Stimulated activated CD8-positive, alpha-beta memory T cell treated with anti-CD3 and anti-CD28 coated beads, Interleukin-15, amount 100 ng/mL, for 24 hours (primary cell): ENCODE measurements around the gene PDGFA.

Experiments
- DNase-seq: peaks from one replicate; pipeline ENCODE4 v3.0.0-alpha.2; 2020; ENCODE audit warnings: low read depth

The PDGFA gene

GRCh38 chr7:489876-490275 lies 29.8 kb downstream of the PDGFA start:
- no peak for DNase-seq

DNA sequence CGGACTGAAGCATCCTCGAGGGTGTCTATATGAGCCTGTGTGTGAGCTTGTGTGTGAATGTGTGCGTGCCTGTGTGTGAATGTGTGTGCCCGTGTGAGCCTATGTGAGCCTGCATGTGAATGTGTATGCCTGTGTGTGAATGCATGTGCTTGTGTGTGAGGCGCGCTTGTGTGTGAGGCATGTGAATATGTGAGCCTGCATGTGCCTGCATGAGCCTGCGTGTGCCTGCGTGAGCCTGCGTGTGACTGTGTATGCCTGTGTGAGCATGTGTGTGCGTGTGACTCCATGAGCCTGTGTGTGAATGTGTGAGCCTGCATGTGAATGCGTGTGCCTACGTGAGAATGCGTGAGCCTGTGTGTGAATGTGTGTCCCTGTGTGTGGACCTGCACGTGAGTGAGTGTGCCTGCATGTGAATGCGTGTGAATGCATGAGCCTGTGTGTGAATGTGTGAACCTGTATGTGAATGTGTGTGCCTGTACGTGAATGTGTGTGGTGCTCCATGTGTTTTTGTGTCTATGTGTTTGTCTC lies 33.4 kb downstream of the PDGFA start:
- DNase-seq = no peak

GRCh38 chr7:485188-486081 lies 34.2 kb downstream of the PDGFA start:
- DNase-seq = no peak

DNA sequence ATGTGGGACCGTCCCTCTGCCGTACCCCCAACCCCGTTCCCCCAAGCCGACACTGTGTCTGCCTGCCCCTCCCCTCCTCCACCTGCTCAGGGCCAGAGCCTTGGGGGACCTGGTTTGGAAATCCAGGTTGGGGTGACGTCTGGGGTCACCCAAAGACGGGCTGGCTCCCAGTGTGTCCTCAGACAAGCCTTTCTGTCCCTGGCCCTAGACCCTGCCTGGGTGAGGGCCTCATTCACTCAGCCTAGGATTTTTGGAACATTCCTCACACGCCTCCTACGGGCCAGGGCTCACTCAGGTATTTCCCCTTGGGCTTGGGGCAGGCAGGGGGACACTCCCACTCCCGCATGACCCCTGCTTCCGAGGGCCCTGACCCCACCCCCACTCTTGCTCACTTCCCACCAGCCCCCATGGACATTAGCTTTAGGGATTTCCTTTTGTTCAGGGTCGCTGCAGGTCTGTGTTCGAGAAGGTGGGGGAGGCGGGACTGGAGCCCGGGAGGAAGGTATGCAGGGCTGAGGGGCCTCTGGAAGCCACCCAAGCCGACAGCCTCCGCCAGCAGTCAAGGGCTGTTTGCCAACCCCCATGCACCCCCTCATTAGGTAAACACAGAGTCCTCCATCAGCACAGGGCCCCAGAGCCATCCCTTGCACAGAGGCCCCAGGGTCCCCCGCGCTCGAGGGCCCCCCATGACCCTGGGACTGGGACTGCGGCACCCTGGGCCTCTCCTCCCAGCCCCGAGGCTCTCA lies 35.1 kb downstream of the PDGFA start:
- no peak for DNase-seq

DNA sequence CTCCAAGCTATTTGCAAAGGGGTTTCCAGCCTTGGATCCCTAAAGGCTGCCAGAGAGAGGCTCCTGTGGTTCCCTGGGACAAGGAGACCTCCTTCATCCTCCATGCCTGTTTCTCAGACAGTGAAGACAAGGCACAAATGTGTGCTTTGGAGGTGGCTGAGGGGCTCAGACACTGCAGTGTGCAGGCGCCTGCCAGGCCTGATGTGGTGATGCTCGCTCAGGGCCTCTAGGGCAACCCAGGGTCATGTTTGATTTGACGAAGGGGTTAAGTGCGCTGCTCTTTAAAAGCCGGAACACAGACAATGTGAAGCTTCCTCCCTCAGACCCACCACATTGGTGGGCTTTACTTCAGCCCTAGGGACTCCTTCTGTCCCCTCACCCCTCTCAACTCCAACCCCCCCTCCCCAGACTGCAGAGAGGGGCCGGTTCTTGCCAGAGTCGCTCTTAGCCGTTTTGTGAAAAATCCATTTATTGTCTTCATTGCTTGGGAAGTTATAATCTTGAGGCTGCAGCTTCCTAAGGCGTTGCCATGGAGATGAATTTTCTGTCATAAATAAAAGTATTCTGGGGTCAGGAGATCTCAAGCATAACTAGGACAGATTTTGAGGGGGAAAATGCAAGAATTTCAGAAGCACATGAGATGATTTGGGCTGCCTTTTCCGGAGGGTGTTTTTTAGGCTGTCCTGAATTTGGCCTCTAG lies 35.8 kb downstream of the PDGFA start:
- DNase-seq = no peak

GRCh38 chr7:482521-483083 lies 37.0 kb downstream of the PDGFA start:
- no peak for DNase-seq

- no peak for DNase-seq
These were observed 38.3 kb downstream of the PDGFA start for GRCh38 chr7:481219-481930.

GRCh38 chr7:480531-481218 lies 39.0 kb downstream of the PDGFA start:
- DNase-seq = no peak

DNA sequence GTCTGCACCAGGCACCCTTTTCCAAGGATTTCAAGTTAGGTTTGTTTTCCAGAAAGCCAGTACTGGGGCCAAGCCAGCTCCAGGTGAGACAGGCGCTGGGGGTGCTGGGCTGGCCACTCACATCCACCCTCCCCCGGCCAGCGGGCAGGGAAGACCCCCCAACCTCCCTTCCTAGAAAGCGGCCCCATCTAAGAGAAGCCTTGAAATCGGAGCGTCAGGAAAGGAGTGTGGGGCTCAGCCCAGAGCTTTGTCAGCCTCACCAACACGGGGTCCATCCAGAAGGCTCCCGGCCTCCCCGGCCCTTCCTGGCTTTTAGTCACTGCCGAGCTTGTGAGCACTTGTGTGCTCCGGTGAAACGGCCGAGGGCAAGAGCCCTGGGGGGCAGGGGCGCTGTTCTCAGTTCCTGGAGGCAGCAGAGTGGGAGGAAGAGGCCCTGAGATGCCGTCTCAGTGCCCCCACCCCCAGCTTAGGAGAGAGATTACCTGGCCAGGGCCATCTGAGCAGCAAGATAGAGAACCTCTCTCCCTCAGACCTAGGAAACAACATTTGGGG lies 39.6 kb downstream of the PDGFA start:
- no peak for DNase-seq

- no peak for DNase-seq
These were observed 40.3 kb downstream of the PDGFA start for GRCh38 chr7:479115-479947.

DNA sequence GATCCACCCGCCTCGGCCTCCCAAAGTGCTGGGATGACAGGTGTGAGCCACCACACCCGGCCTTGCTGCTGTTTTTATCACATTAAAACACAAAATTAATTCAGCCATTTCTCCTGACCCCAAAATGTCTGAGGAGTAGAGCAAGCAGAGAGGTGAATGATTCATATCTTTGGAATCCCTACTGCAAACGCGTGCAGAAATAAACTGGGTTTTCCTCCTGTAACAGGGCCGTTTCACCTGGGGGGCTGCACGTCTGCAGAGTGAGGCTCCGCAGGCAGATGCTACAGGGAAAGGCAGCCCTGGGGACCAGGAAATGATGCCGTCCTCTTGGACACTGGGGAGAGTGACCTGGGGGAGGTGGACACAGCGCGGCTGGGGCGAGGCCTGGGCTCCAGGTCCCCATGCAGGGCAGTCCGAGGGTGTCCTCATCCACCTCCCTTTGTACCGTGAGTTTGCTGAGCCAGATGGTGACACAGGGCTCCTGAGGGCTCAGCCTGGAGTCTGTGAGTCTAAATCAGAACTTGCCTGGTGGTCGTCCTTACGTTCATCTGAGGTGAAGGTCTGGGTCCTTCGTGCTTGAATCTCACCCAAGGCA lies 41.9 kb downstream of the PDGFA start:
- DNase-seq = no peak

- no peak for DNase-seq
These were observed 42.8 kb downstream of the PDGFA start for GRCh38 chr7:476736-477360.

DNA sequence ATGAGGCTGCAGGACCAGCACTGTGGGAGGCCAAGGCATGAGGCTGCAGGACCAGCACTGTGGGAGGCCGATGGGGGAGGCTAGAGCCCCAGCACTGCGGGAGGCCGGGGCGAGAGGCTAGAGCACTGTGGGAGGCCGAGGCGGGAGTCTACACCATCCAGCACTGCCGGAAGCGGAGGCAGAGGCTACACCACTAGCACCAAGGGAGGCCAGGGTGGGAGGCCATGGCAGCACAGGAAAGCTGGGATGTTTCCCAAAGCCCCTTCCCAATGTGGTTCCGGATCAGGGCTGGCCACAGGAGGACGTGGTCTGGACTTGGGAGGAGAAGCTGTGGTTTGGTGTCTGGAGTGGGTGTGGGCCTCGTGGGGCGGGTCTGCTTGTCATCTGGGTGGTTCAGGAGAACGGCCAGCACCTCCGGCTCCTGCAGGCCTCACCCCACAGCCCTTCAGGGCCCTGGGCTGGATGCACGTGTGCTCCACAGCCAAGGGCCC lies 43.6 kb downstream of the PDGFA start:
- no peak for DNase-seq

DNA sequence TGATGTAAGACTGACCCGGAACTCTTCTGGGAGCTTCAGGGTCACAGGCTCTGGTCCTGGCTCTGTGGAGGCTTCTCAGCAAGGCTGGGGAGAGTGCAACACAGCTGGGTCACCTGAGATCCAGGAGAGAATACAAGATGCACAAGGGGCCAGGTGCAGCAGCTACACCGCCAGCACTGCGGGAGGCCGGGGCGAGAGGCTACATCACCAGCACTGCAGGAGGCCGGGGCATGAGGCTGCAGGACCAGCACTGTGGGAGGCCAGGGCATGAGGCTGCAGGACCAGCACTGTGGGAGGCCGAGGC lies 44.3 kb downstream of the PDGFA start:
- DNase-seq = no peak

DNA sequence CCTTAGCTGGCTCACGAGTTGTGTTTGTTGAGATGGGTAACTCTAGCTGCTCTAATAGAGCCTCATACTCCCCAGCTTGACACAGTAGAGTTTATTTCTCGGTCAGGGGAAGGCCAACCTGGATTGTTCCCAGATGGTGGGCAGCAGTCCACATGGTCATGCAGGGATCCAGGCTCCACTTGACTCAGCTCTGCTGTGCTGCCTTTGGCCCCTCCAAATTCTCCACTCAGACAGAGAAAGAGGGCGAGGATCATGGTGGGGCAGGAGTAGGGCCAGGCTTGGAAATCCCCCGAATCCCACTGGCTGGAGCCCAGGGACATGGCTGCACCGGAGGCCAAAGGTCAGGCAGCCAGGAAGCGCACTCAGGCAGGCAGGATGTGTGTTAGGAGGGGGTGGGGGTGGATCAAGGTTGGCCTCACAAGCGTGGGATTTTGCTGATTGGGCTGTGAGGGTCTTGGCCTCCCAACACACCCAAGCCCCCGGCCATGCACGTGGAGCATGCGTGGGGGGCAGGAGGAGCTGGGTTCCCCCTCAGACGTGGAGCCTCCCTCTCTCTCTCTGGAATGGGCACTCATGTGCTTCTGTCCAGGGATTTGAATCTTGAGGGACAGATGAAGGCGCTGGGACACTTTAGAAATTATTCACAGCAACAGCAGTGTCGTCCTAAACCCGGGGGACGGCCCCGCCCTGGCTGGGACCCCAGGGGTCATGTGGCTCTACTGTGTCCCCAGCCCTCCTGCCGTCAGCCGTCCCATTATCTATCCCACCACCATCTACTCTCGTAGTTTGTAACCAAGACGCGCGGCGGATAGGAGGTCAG lies 44.8 kb downstream of the PDGFA start:
- no peak for DNase-seq

DNA sequence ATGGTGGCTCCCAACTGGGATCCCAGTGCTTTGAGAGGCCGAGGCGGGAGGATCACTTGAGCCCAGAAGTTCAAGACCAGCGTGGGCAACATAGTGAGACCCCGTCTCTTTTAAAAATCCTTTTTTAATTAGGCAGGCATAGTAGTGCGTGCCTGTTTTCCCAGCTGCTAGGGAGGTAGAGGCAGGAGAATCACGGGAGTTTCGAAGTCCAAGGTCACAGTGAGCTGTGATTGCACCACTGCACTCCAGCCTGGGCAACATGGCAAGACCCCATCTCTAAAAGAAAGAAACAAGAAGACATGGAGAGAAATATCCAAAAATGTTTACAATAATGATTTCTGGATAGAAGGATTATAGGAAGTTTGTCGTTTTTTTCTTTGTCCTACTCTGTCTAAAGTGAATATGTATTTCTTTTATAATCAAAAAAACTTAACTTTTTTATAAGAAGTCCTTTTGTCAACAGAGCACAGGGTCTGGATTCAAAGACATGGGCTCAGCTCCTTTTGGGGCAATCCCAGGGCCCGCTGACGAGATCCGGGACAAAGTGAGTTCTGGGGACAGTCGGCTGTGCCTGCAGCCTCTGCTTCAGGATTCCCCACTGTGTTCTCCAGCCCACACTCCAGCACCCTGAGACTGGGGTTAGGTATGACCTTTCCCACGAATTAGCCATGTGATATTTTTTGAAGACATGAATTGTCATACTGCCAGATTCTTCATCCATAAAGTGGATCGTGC lies 45.6 kb downstream of the PDGFA start:
- DNase-seq = no peak

GRCh38 chr7:473211-473734 lies 46.4 kb downstream of the PDGFA start:
- DNase-seq = no peak
